OCI-LY1 (cell line): ENCODE measurements around the gene KANSL1.

Source experiments
- CTCF ChIP-seq: fragments of 200-600 bp; sonication (generic), shearing (Covaris generic); IDR thresholded peaks from 2 replicates; pipeline ENCODE4 v1.5.1; 2017; ENCODE audit warnings: mild to moderate bottlenecking, antibody characterized with exemption, low read length, moderate library complexity, mixed read lengths
- EZH2 ChIP-seq: fragments of 200-600 bp; sonication (generic), shearing (Covaris generic); IDR thresholded peaks from 2 replicates; pipeline ENCODE4 v1.8.0; 2017; ENCODE audit warnings: borderline replicate concordance, mixed run types, mild to moderate bottlenecking, antibody characterized with exemption, low read length, moderate library complexity, mixed read lengths

- TF ChIP-seq EZH2 (no peak), CTCF (no peak)
Observed at GRCh38 chr17:45989759-45990158, 203.5 kb downstream of the KANSL1 start.
